ENCODE measurements around the gene SP1.

GRCh38 chr12:53423597-53423996, 43.6 kb downstream of the SP1 start, which contains the start of gene AMHR2:
- TF ChIP-seq EZH2phosphoT487 (IDR thresholded peaks at IDR 0.05; ENCODE audit: insufficient read depth, low read depth) (no peak), EZH2 (IDR thresholded peaks at IDR 0.05; ENCODE audit: insufficient read depth, poor library complexity, severe bottlenecking) (no peak)
